ENCODE data around the gene ARHGEF11. TPM values are rescaled to one million over a fixed set of nuclear protein-coding genes. Genes with fewer than 3 reads are reported as not detected.
A peak's percentile ranks its signal among the peaks of the same experiment; 100 is the strongest.

Gene ARHGEF11
- total RNA-seq, 1 experiment from 2014 or later: 38.1 TPM

- no peak for TF ChIP-seq AR (CRISPR knock-in tag; IDR thresholded peaks at IDR 0.05)
- TF ChIP-seq E2F1 (CRISPR knock-in tag; IDR thresholded peaks at IDR 0.05): no peak
- TF ChIP-seq MYBL2 (CRISPR knock-in tag; IDR thresholded peaks at IDR 0.05): no peak
Measured at GRCh38 chr1:156921053-156921529, 124.5 kb downstream of the ARHGEF11 start (continued).

GRCh38 chr1:156920233-156921052 lies 125.1 kb downstream of the ARHGEF11 start, which contains the start of gene LRRC71:
Gene LRRC71 (plus strand): TSS chr1:156920632. CDS start chr1:156920804, 172 bp downstream.
- Mint-ChIP-seq H3K27me3 (ENCODE audit: low read depth) (peaks cover 96% of the 10 kb centered on the region), H3K9me3 (peaks cover 4% of the 10 kb centered on the region; the same call in 1 of the 2 replicates), H3K4me3 (peak within 1 kb of the TSS; percentile 67), H3K27ac (no peak within 1 kb of the TSS), H3K36me3 (no peaks in the 10 kb centered on the region), H3K4me1 (peaks cover 15% of the 10 kb centered on the region)
- ATAC-seq (peak; percentile 89), DNase-seq (ENCODE audit: low spot score) (peak; percentile 94)
- CTCF ChIA-PET: interaction anchor here (0.6 to 11.9 kb wide), 35 partner anchors 12 to 301 kb away, joined by 3 to 233 read pairs (median 4); partner anchors contain the start of genes HDGF, INSRR, ISG20L2 and METTL25B
- POLR2A ChIA-PET: interaction anchor here (0.6 kb wide), 1 partner anchor 129 kb away, joined by 4 read pairs; no protein-coding TSS in a partner anchor
- peak; percentile 30; the same call in 1 of the 2 replicates for TF ChIP-seq USF2 (CRISPR knock-in tag; IDR thresholded peaks at IDR 0.05)
- TF ChIP-seq SP1 (CRISPR knock-in tag; conservative IDR thresholded peaks at IDR 0.05): peak; percentile 48
- TF ChIP-seq TP53 (CRISPR knock-in tag; IDR thresholded peaks at IDR 0.05): peak; percentile 59; the same call in 1 of the 2 replicates
- no peak for TF ChIP-seq ZNF425 (CRISPR knock-in tag; conservative IDR thresholded peaks at IDR 0.05)
- TF ChIP-seq MAX (CRISPR knock-in tag; IDR thresholded peaks at IDR 0.05): peak; percentile 86; the same call in 1 of the 2 replicates
- TF ChIP-seq FOXP4 (CRISPR knock-in tag; IDR thresholded peaks at IDR 0.05): 0 out of 2 replicates have a peak, but pooled peaks have one; percentile 64
- no peak for TF ChIP-seq ZNF121 (CRISPR knock-in tag; IDR thresholded peaks at IDR 0.05)
- TF ChIP-seq TEAD1 (CRISPR knock-in tag; IDR thresholded peaks at IDR 0.05): peak; percentile 59; the same call in 1 of the 2 replicates
- TF ChIP-seq ARID4B (CRISPR knock-in tag; IDR thresholded peaks at IDR 0.05; ENCODE audit: borderline replicate concordance): peak; percentile 18; the same call in 1 of the 2 replicates
- no peak for TF ChIP-seq CBFB (CRISPR knock-in tag; IDR thresholded peaks at IDR 0.05; ENCODE audit: low read depth)
- no peak for TF ChIP-seq HMGA2 (CRISPR knock-in tag; IDR thresholded peaks at IDR 0.05)
- TF ChIP-seq TEAD4 (CRISPR knock-in tag; IDR thresholded peaks at IDR 0.05): no peak
- TF ChIP-seq ETV6 (CRISPR knock-in tag; IDR thresholded peaks at IDR 0.05): peak; percentile 92
- TF ChIP-seq FOXK1 (CRISPR knock-in tag; IDR thresholded peaks at IDR 0.05): no peak
- no peak for TF ChIP-seq GTF2I (CRISPR knock-in tag; conservative IDR thresholded peaks at IDR 0.05)
